ENCODE results near the gene SLC48A1. TPM values are rescaled to one million over a fixed set of nuclear protein-coding genes. Genes with fewer than 3 reads are reported as not detected.

Gene SLC48A1
- total RNA-seq, 2 donors from 2014 or later, result 5.9 to 6.9 TPM

- Mint-ChIP-seq H3K4me3 (peak within 1 kb of the TSS; percentile 97), H3K4me1 (peaks cover 76% of the 10 kb centered on the region), H3K27ac (peak within 1 kb of the TSS; percentile 100), H3K27me3 (no peaks in the 10 kb centered on the region), H3K36me3 (ENCODE audit: low read depth) (no peaks in the 10 kb centered on the region)
- DNase-seq (peak; percentile 52 to 72 (median 58)), ATAC-seq (peak; percentile 71)
- no peaks in the 10 kb centered on the region for H3K9me3 ChIP-seq (ENCODE audit: control insufficient read depth, low read length, poor library complexity, severe bottlenecking)
Observed at GRCh38 chr12:47819896-47820630, 47.0 kb downstream of the SLC48A1 start, which contains the start of gene HDAC7. Gene HDAC7 (minus strand): TSS chr12:47819903. CDS start chr12:47819785, 118 bp downstream.

- no peaks in the 10 kb centered on the region for H3K9me3 ChIP-seq (ENCODE audit: control insufficient read depth, low read length, poor library complexity, severe bottlenecking)
- peak overlapping the region; percentile 97 for H3K27ac Mint-ChIP-seq
- ATAC-seq (no peak), DNase-seq (no peak)
- no peaks in the 10 kb centered on the region for H3K27me3 Mint-ChIP-seq
- peak overlapping the region; percentile 92 for H3K4me3 Mint-ChIP-seq
- H3K36me3 Mint-ChIP-seq (ENCODE audit: low read depth), result no peaks in the 10 kb centered on the region
- H3K4me1 Mint-ChIP-seq, result peaks cover 80% of the 10 kb centered on the region
Observed at GRCh38 chr12:47820631-47821345, 47.8 kb downstream of the SLC48A1 start.

- peak overlapping the region; percentile 92 for H3K4me3 Mint-ChIP-seq
Observed at GRCh38 chr12:47821346-47821706, 48.3 kb downstream of the SLC48A1 start.

GRCh38 chr12:47822401-47822800 lies 49.4 kb downstream of the SLC48A1 start:
- H3K9me3 ChIP-seq (ENCODE audit: control insufficient read depth, low read length, poor library complexity, severe bottlenecking), result no peaks in the 10 kb centered on the region
- no peaks in the 10 kb centered on the region for H3K36me3 Mint-ChIP-seq (ENCODE audit: low read depth)
- no peak overlapping the region for H3K4me3 Mint-ChIP-seq
- peak overlapping the region; percentile 97 for H3K27ac Mint-ChIP-seq
- H3K4me1 Mint-ChIP-seq, result peaks cover 76% of the 10 kb centered on the region
- DNase-seq, result no peak
- no peaks in the 10 kb centered on the region for H3K27me3 Mint-ChIP-seq
- no peak for ATAC-seq

More at GRCh38 chr12:47821346-47821706, 48.3 kb downstream of the SLC48A1 start:
- DNase-seq (no peak), ATAC-seq (no peak)
- no peaks in the 10 kb centered on the region for H3K9me3 ChIP-seq (ENCODE audit: control insufficient read depth, low read length, poor library complexity, severe bottlenecking)
- Mint-ChIP-seq H3K27me3 (no peaks in the 10 kb centered on the region), H3K4me1 (peaks cover 79% of the 10 kb centered on the region), H3K36me3 (ENCODE audit: low read depth) (no peaks in the 10 kb centered on the region), H3K27ac (peak overlapping the region; percentile 97)

- DNase-seq (no peak), ATAC-seq (no peak)
- no peaks in the 10 kb centered on the region for H3K9me3 ChIP-seq (ENCODE audit: control insufficient read depth, low read length, poor library complexity, severe bottlenecking)
- H3K4me3 Mint-ChIP-seq, result no peak overlapping the region
- H3K4me1 Mint-ChIP-seq, result peaks cover 72% of the 10 kb centered on the region
- peak overlapping the region; percentile 97 for H3K27ac Mint-ChIP-seq
- no peaks in the 10 kb centered on the region for H3K27me3 Mint-ChIP-seq
- no peaks in the 10 kb centered on the region for H3K36me3 Mint-ChIP-seq (ENCODE audit: low read depth)
Observed at GRCh38 chr12:47822863-47823262, 49.8 kb downstream of the SLC48A1 start.

- Mint-ChIP-seq H3K27me3 (no peaks in the 10 kb centered on the region), H3K36me3 (ENCODE audit: low read depth) (no peaks in the 10 kb centered on the region), H3K4me1 (peaks cover 70% of the 10 kb centered on the region), H3K27ac (peak overlapping the region; percentile 97), H3K4me3 (peak overlapping the region; percentile 86)
- H3K9me3 ChIP-seq (ENCODE audit: control insufficient read depth, low read length, poor library complexity, severe bottlenecking), result no peaks in the 10 kb centered on the region
- no peak for DNase-seq
- ATAC-seq, result no peak
Observed at GRCh38 chr12:47823422-47824086, 50.5 kb downstream of the SLC48A1 start.

- Mint-ChIP-seq H3K27me3 (no peaks in the 10 kb centered on the region), H3K4me3 (peak overlapping the region; percentile 86), H3K36me3 (ENCODE audit: low read depth) (no peaks in the 10 kb centered on the region), H3K27ac (peak overlapping the region; percentile 97), H3K4me1 (peaks cover 73% of the 10 kb centered on the region)
- no peaks in the 10 kb centered on the region for H3K9me3 ChIP-seq (ENCODE audit: control insufficient read depth, low read length, poor library complexity, severe bottlenecking)
- ATAC-seq, result peak; percentile 72
- no peak for DNase-seq
Observed at GRCh38 chr12:47824198-47824597, 51.2 kb downstream of the SLC48A1 start.

- H3K4me1 Mint-ChIP-seq, result peaks cover 77% of the 10 kb centered on the region
- ATAC-seq (no peak), DNase-seq (no peak)
- no peaks in the 10 kb centered on the region for H3K36me3 Mint-ChIP-seq (ENCODE audit: low read depth)
- H3K9me3 ChIP-seq (ENCODE audit: control insufficient read depth, low read length, poor library complexity, severe bottlenecking), result no peaks in the 10 kb centered on the region
- no peaks in the 10 kb centered on the region for H3K27me3 Mint-ChIP-seq
- peak overlapping the region; percentile 86 for H3K4me3 Mint-ChIP-seq
- peak overlapping the region; percentile 97 for H3K27ac Mint-ChIP-seq
Observed at GRCh38 chr12:47824635-47825034, 51.6 kb downstream of the SLC48A1 start.

GRCh38 chr12:47825173-47825639 lies 52.2 kb downstream of the SLC48A1 start:
- H3K27ac Mint-ChIP-seq, result peak overlapping the region; percentile 97
- H3K36me3 Mint-ChIP-seq (ENCODE audit: low read depth), result no peaks in the 10 kb centered on the region
- H3K4me1 Mint-ChIP-seq, result peaks cover 76% of the 10 kb centered on the region
- H3K27me3 Mint-ChIP-seq, result no peaks in the 10 kb centered on the region
- DNase-seq (no peak), ATAC-seq (no peak)
- peak overlapping the region; percentile 86 for H3K4me3 Mint-ChIP-seq
- no peaks in the 10 kb centered on the region for H3K9me3 ChIP-seq (ENCODE audit: control insufficient read depth, low read length, poor library complexity, severe bottlenecking)

- peaks cover 65% of the 10 kb centered on the region for H3K4me1 Mint-ChIP-seq
- H3K36me3 Mint-ChIP-seq (ENCODE audit: low read depth), result no peaks in the 10 kb centered on the region
Observed at GRCh38 chr12:47828008-47828975, 55.3 kb downstream of the SLC48A1 start.

GRCh38 chr12:47828976-47829482 lies 56.0 kb downstream of the SLC48A1 start:
- ATAC-seq (no peak), DNase-seq (no peak)
- Mint-ChIP-seq H3K36me3 (ENCODE audit: low read depth) (no peaks in the 10 kb centered on the region), H3K4me3 (peak overlapping the region; percentile 31), H3K27me3 (no peaks in the 10 kb centered on the region), H3K4me1 (peaks cover 65% of the 10 kb centered on the region), H3K27ac (peak overlapping the region; percentile 97)
- no peaks in the 10 kb centered on the region for H3K9me3 ChIP-seq (ENCODE audit: control insufficient read depth, low read length, poor library complexity, severe bottlenecking)

More at GRCh38 chr12:47828008-47828975, 55.3 kb downstream of the SLC48A1 start:
- DNase-seq (no peak), ATAC-seq (no peak)
- Mint-ChIP-seq H3K27ac (peak overlapping the region; percentile 97), H3K4me3 (peak overlapping the region; percentile 31), H3K27me3 (no peaks in the 10 kb centered on the region)
- no peaks in the 10 kb centered on the region for H3K9me3 ChIP-seq (ENCODE audit: control insufficient read depth, low read length, poor library complexity, severe bottlenecking)

GRCh38 chr12:47829584-47829983 lies 56.5 kb downstream of the SLC48A1 start:
- Mint-ChIP-seq H3K27me3 (no peaks in the 10 kb centered on the region), H3K27ac (peak overlapping the region; percentile 97), H3K36me3 (ENCODE audit: low read depth) (no peaks in the 10 kb centered on the region), H3K4me3 (peak overlapping the region; percentile 31), H3K4me1 (peaks cover 65% of the 10 kb centered on the region)
- ATAC-seq (no peak), DNase-seq (no peak)
- H3K9me3 ChIP-seq (ENCODE audit: control insufficient read depth, low read length, poor library complexity, severe bottlenecking), result no peaks in the 10 kb centered on the region

Measured in T-helper 17 cell (primary cell).